IPS-NIHi7 (cell line): Measurements from ENCODE around the gene DHRS13.
"Not testable (repeated sequence)": the region's sequence is repeated elsewhere in the genome, so short reads cannot be mapped to it uniquely, and the experiment has no call there.

Source experiments
- DNase-seq: peaks from one replicate; pipeline ENCODE4 v3.0.0; 2012; ENCODE audit warnings: mixed read lengths; ENCODE audit errors: extremely low spot score

The DHRS13 gene

DNA sequence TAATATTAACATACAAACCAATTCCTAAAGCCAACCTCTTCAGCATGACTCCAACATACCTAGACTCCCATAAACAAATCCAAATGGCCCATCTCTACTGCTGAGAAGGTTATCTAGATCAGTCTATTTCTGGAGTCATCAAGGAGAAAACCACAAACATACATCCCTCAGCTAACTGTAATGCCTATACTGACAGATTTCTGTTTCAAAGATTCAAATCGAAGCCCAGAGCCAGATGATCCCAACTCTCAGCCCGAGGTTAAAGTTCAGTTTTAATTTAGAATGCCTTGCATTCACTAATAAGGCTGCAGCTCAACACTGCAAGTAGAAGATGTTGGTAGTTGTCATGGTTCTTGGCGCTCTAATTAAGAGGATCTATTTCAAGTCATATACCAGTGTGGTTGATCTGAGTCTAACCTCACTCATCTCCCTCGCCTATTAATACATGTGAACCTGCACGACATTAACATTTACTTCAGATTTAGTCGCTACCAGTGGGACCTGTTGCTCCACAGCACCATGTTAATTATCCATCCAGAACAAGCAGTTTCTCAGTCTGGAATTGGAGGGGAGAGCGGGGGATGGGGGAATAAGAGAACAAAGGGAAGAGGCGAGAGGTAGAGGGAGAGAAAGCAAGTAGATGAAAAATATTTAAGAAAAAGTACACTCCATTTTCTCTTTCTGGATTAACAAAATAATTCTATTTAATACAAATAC, 33.0 kb upstream of the DHRS13 start:
- DNase-seq, result no peak

DNA sequence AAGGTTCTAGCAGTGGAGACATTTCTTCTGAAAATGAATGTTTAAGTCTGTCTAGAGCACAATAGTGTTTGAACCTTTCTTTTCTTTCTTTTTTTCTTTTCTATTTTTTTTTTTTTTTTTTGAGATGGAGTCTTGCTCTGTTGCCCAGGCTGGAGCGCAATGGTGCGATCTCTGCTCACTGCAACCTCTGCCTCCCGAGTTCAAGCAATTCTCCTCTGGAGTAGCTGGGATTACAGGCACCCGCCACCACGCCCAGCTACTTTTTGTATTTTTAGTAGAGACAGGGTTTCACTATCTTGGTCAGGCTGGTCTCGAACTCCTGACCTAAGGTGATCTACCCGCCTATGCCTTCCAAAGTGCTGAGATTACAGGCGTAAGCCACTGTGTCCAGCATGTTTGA, 31.6 kb upstream of the DHRS13 start:
- DNase-seq, result not testable (repeated sequence)

DNA sequence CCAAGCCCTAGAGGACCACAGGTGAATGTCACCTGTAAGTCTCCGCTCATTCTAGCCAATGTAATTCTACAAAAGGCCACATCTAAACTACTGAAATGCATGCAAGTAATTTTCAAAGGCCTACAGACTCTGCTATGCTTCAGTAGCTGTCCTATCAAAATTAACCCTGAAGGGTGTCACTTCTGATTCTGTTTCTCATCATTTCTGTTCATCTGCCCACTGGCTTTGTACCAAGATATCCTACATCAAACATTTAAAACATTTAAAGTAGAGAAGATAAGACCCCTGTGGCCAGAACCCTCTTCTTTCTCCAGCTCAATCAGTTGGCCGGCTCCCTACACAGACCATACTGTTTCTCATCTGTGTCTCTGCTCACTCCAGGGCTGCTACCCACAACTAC, 26.9 kb upstream of the DHRS13 start:
- no peak for DNase-seq

DNA sequence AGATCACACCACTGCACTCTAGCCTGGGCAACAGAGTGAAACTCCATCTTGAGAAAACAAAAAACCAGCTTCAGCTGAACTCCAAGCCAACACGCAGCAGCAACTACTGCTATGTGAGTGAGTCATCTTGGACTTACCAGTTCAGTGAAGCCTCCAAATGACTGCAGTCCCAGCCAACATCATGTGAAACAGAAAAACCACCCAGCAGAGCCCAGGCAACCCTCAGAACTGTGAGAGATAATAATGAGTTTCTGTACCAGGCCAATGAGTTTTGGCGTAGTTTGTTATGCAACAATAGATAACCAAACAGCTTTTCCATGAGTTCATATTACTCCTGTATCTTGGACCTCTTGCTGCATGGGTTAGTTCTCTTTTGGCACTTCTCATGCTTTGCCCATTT, 25.2 kb upstream of the DHRS13 start:
- no peak for DNase-seq

DNA sequence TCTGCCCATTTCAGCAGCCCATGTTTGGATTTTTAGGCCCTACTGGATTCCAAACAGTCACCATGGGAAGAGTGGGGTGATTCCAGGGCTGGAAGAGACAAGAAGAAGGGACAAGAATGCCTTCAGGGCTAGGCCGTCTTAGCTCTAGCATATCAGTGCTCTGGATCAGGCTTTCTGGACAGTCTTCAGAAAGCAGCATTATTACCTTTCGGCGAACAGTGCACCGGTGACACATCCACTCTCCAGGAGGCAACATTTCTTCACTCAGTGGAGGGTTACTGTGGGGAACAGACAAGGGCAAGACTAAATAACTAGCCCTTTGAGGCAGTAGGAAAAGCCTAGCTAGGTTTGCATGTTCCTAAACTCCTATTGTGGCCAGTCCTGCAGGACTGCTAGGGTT, 23.9 kb upstream of the DHRS13 start:
- no peak for DNase-seq

DNA sequence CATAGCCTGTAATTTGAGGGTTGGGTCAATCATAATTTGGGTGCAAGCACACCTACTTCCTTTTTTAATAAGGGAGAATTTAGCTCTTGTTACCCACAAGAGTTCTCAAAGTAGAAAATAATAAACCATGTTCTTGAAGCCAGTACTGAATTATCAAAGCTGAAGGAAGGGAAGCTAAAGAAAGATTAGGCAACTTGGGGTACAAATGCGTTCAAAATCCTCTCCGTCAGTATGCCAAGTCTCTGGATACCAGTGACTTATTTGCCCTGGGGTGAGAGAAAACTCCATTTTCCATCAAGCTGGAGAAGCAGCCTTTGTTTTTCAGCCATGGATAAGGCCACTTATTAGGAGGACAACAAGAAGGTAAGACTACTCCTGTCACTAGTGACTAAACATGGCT, 23.5 kb upstream of the DHRS13 start:
- DNase-seq, result no peak

DNA sequence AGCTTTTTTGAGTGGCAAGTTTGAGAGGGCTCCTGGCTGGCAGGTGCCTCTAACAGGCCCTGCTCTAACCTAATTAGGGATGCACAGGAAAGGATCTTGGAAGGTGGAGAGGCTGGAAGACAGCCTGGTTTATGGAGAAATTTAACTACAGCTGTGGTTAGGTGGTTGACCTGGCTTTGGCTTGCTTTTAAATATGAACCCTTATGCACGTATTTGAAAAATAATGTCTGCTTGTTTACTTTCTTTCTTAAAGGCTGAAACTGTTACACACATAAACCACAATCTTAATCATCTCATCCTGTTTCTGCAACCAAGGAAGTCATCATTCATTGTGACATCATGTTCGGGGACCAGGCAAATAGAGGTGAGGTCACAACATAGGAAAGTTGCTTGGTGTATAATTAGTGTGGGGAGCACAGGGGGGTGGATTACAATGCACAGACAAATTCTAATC, 23.1 kb upstream of the DHRS13 start:
- no peak for DNase-seq

DNA sequence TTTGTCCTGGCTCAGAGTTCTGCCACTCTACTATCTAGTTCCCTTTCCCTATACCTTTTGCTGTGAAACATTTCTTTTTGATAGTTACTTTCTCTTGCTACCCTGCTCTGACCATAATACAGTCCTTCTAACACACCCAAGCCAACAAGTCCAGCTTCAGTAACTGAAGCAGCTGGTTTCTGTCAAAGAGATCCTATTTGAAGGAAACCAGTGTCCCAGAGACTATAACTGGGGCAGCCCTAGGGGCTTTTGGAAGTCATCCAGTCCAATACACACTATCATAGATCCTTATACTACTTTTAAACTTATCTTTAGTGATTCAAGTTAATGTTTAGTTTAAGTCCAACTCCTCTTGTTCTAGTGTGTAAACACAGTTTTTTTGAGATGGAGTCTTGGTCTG, 17.3 kb upstream of the DHRS13 start:
- DNase-seq, result no peak

DNA sequence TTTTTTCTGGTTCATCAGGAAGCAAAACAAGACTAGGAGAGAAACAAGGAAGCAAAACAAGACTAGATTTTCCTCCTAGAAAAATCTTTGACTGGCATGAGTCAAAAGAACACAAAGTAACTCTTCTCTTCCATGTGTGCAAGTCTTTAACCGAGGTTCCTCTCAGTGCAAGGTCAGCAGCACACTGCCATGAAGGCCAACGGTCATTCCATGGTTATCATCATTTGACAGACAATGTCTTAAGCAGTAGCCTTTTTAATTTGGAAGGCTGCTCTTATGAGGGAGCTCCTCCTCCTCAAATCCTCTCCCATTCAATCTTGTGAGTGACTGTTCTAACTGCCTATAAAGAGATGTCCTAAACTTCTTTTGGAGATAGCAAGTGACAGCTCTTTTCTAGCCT, 15.4 kb upstream of the DHRS13 start:
- no peak for DNase-seq

DNA sequence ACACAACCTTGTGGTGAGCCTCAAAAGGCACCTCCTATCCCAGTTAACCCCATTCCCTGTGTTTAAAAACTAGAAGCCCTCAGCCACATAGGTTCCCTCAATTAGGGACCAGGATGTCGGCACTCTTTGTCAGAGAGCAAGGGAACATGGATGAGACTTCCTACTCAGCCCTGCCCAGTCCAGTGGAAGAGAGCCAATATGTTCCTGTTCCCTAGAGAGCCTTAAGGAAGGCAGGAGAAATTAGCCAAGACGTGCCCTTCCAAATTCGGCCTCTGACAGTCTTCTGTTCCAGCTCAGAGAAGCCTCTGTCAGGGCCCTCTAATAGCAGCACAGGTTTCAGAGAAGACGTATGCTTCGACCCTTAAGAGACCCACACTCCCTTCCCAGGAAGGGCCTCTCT, 14.6 kb upstream of the DHRS13 start:
- no peak for DNase-seq

DNA sequence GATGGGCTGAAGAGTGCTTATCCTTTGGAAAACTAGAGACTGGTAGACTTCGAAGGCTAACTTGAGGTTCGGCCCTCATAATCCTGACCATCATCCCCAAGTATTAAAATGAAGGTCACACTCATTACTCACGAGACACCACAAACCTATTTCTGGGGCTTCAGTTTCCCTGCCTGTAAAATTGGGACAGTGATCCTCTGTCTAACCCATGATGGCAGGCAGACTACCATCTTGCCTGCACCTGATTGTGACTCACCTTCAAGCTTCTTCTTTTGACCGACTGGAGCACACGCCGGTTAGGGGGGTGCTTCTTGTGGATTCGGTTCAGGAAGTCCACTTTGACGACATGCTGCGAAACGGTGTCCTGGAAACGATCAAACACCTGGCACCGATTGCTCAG, 14.2 kb upstream of the DHRS13 start:
- no peak for DNase-seq

DNA sequence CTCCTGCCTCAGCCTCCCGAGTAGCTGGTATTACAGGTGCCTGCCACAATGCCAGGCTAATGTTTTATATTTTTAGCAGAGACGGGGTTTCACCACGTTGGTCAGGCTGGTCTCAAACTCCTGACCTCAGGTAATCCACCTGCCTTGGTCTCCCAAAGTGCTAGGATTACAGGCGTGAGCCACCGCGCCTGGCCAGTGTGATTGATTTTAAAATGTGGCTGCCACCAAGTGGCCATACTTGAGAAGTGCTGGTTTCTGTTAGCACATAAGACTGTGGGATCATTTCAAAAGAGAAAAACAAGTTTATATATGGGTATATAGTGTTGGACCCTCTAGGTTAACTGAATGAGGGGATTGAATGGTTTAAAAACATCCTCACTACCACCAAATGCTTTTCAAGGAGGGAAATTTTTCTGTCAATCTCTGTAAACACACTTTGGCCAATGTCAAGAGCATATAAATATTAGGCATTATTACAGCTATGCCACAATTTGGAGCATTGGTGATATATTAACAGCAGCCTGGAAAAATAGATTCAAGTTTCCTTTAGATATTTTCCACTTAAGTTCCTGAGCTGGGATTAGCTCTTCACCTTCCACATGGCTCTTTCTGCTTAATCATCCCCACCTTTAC, 13.5 kb upstream of the DHRS13 start:
- DNase-seq, result peak; percentile 54

DNA sequence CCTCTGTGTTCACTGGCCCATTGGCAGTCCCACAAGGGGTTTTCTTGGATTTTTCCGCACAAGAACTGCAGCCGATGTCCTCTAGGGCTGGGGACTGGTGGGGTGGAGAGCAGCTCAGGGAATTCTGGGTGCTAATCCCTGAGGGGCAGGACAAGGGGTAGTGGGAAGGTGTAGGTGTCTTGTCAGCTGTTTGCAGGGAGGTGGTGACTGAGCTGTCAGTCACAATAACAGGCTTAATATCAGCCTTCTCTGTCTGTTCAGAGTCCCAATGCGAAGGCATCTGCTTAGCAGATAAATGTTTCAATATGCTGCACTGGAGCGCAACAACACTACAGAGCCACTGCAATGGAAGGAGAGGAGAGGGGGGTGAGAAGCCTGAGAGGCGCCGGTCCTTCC, 10.1 kb upstream of the DHRS13 start:
- DNase-seq, result no peak

DNA sequence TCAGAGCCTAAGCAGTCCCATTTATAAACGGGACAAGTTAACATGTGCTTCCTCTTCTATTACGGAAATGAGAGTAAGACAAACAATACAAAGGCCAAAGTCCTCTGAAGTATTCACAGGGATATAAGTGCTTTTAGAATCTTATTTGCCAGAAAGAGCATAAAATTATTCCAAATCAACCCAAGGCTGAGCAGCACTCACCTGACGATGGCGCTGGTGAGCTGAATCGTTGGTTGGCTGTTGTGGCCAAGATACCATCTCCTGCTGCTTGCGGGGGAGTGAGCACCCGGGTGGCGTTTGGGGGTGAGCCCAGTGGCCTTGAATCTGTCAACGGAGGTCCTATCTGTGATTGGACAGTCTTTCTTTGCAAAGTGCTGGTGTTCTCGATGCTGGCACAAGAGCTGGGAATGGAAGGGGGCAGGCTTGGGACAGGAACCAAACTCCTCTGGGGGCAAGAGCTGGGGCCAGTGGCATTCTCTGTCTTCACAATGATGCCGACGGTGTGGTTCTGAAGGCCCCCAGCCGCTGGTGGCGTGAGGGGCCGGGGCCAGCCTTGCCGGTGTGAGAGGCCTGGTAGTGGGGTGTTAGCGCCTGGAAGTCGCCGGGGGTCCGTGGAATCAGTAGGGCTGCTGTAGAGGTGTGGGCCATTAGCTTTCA, 9.5 kb upstream of the DHRS13 start:
- no peak for DNase-seq

DNA sequence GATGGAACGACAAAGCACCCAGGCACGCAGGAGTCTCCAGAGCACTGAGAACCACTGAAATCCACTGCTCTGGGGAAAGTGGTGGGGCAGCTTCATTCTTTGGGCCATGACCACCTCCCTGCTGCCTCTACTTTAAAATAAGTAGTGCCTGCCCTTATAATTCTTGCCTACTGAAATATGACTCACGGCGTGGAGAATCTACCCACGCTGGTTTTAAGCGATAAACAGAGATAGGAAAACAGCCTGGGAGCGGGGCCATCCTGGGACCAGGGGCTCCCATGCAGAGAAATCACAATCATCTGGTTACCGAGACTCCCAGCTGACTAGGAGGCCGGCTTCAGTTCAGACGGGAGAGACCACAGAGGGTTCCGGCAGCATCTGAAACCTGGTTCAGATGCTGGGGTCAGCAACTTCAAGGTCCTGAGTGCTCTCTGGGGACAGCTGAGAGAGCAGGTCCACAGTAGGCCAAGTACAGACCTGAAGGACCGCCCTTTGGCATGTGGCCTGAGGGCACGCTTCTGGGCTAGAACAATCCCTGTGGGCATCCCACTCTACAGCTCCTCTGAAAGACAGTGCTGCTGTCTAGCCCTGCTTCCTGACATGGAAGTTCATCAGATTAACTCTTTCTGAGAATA, 8.6 kb upstream of the DHRS13 start:
- DNase-seq, result no peak

DNA sequence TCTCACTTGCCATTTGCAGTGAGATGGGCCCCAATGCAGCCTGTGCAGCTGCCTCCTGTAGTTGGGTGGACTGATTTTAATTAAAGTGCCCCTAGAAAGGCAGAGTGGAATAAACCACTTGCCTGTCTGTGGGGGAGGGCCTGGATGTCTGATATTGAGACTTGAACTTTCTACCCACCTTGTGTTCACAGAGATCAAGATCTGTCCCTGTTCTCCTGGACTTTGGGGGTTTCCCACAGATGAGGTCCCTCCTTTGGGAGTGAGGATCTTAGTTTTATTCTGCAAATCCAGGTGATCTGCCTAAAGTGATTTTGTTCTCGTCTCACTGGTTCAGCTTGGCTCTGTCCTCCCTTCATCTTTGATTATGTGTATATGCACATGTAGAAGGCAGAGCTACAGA, 7.7 kb upstream of the DHRS13 start:
- DNase-seq, result no peak

DNA sequence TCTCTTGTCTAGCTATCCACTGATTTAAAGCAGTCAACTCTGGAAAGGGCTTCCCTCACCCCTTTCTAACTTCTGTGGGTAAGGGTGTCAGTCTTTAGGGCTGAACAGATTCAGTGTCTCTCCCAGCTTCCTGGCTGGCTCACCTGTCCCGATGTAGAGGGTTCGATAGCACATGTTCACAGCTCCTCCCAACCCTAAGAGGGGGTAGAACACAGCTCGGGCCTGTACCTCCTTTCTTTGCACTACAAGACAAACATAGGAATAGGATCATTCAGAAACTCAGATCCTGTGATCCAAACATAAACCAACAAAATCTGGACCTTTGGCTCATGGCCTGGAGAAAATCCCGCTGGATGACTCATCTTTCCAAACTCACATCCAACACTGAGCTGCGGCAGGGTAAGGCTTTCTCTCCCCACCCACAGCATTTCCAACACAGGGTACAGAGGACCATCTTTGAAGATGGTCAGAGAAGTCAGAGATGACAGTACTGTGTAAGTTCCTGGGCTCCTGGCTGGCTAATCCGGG, 5.8 kb upstream of the DHRS13 start:
- no peak for DNase-seq

DNA sequence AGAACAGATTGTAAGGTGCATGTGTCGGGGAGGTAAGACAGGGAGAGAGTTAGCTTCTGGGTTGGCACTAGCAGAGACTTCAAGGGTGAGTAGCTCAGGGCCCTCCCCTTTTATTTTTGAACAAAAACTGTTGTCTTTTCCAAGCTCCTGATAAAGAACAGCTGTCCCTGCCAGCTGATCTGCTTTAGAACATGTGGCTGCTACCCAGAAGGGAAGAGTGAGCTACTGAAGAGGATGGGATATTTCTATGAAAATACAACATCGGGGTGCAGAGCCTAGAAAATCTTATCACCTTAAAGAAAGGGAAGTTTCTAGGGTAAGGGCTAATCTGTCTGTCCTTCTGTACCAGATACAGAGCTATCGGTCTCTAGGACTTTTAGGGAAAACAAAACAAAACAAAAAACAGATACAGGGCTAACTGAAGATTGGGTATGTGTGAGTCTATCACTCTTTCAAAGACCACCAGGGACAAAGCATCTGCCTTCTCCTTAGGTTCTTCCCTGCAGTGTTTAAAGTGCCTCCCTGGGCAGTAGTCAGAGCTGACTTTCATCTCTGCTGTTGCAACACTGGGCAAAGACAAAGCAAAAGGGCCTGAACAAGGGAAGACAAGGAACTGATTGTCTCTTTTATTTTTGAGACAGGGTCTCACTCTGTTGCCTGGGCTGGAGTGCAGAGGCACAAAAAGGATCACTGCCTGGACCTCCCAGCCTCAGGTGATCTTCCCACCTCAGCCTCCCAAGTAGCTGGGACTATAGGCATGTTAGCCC, 5.0 kb upstream of the DHRS13 start:
- DNase-seq, result no peak

DNA sequence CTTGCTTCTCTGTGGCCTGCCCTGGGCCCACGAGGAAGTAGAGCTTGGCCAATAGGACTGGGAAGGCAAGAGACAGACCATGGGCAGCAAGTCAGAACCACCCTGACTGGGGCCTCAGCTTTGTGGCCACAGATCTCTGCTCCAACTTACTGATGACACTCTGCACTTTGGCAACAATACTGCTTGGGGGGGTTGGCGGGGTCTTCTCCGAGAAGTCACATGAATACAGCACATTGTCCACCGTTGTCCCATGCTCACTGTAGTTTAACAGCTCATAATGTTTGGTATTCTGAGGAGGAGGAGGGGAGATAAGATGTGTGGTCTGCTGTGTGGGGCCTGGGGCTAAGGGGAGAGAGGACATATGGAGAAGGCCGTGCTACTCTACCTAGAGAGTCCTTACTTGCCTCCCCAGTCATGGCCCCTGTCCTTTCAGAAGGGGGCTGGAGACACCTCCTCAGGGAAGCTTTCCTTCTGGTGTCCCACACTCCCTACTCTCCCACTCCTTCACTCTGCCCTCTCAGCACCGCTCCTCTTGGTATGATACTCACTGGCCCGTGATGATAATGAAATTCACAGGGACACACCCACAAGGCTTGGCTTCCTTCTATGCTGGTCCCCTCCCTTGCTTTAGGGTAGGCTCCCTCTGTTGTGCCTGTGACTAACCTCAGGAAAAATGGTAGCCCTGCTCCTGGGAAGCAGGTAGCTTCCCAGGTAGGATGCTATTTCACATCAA, 4.0 kb upstream of the DHRS13 start:
- no peak for DNase-seq

DNA sequence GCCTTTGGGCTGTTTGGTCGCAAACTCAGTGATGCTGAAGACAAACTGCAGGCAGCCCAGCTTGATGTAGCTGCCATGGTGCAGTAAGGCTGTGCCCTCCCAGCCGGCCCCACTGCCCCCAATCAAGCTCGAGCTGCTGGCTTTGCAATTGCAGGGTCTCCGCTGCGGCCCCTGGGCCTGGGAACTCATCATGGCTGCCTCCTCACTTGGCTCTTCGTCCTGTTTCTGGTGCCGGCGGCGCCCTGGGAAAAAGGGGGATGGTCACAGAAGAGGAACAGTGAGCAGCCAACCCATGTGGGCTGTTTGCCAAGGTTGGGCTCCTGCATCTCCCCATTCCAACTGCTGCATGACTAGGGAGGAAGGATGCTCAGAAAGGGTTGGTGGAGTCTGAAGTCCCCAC, 3.4 kb upstream of the DHRS13 start:
- no peak for DNase-seq

DNA sequence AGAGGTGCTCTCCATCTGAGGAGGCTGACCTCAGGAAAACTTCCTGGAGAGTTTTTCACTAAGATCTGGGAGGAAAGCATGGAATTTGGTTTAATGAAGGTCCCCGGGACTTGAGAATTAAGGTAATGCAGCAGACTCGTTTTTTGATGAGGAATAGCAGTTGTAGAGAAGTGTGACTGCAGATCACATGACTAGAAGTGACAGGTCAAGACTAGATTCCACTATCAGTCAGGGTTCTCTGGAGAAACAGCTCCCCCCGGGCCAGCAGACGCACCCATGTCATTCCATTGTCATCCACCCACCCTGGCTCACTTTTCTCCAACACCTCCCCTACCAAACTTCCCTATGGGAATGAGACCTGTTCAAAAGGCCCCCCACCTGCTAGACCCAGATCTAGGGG, 1.9 kb upstream of the DHRS13 start:
- no peak for DNase-seq
